AG09319 (cell line): ENCODE results near the gene NCAPD2.

Experiments used
- DNase-seq: peaks from one replicate; pipeline ENCODE4 v3.0.0-alpha.2; 2010; ENCODE audit warnings: low read depth; ENCODE audit errors: extremely low read depth
- TF ChIP-seq, protein P1 (sequence below): IDR thresholded peaks from 2 replicates; pipeline ENCODE4 v1.5.1; 2011; ENCODE audit warnings: low read depth, mild to moderate bottlenecking, inconsistent platforms, low read length, moderate library complexity

NCAPD2 gene

DNA sequence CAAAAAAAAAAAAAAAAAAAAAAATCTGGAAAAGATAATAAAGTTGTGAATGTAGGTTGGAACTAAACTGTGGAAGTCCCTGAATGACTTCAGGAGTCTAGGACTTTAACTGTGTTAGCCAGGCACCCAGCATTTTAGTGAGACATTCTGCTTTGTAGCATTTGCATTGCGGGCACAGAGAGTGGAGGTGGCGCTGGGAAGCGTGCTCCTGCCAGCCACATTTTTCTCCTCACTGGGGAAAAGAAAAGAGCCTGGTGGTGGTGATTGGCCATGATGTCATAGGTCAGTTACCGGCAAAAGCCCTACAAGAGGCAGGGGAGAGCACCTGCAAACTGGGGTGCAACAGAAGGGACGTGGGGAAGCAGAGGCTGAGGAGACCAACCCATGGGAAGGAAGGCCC, 30.7 kb downstream of the NCAPD2 start:
- no peak for DNase-seq
- TF ChIP-seq, protein P1, sequence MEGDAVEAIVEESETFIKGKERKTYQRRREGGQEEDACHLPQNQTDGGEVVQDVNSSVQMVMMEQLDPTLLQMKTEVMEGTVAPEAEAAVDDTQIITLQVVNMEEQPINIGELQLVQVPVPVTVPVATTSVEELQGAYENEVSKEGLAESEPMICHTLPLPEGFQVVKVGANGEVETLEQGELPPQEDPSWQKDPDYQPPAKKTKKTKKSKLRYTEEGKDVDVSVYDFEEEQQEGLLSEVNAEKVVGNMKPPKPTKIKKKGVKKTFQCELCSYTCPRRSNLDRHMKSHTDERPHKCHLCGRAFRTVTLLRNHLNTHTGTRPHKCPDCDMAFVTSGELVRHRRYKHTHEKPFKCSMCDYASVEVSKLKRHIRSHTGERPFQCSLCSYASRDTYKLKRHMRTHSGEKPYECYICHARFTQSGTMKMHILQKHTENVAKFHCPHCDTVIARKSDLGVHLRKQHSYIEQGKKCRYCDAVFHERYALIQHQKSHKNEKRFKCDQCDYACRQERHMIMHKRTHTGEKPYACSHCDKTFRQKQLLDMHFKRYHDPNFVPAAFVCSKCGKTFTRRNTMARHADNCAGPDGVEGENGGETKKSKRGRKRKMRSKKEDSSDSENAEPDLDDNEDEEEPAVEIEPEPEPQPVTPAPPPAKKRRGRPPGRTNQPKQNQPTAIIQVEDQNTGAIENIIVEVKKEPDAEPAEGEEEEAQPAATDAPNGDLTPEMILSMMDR = no peak

DNA sequence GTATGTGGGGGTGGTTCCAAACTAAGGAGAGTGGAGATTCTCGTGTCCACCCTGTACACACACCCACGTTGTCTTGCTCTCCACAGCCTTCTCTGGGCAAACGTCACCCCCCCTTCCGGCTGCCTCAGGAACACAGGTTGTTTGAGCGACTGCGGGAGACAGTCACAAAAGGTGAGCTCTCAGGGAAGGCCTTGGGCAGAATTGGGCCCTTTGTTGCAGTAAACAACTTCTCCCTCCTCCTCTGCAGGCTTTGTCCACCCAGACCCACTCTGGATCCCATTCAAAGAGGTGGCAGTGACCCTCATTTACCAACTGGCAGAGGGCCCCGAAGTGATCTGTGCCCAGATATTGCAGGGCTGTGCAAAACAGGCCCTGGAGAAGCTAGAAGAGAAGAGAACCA, 32.3 kb downstream of the NCAPD2 start:
- TF ChIP-seq, protein P1 = no peak
- DNase-seq = no peak

DNA sequence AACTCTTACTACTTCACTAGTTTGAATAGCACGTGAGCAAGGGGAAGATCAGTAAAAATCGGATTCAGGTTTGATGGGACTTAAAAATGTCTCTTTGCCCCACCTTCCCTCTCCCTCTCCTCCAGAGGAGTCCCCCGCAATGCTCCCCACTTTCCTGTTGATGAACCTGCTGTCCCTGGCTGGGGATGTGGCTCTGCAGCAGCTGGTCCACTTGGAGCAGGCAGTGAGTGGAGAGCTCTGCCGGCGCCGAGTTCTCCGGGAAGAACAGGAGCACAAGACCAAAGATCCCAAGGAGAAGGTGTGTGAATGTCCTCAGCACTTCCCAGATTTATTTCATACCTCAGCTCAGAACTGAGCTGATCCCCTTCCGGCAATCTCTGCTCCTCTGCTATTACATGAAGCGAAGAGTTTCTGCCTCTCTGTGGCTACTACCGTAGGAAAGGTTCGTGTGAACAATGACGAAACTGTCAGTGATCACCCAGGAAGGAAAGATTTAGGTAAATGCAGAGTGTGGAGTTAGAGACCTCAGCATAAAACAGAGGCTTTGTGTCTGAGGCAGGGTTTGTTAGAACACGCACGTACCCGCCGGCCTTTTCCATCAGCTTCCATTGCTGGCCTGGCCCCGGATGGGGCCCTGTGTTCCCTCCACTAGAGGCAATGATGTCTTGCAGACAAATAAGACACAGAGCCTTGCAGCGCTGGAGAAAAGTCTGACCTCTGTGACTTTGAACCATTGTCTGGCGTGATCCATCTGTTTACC, 33.0 kb downstream of the NCAPD2 start:
- TF ChIP-seq, protein P1 = no peak

DNA sequence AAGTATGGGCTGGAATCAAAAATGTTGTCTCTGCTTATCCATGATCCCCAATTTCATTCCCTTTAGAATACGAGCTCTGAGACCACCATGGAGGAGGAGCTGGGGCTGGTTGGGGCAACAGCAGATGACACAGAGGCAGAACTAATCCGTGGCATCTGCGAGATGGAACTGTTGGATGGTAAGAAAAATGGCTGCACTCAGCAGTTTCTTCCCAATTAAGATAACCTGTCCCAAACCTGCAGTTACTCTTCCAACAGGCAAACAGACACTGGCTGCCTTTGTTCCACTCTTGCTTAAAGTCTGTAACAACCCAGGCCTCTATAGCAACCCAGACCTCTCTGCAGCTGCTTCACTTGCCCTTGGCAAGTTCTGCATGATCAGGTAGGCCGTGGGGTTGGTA, 33.8 kb downstream of the NCAPD2 start:
- DNase-seq = no peak
- TF ChIP-seq, protein P1 = no peak

More for the DNA sequence above, 33.0 kb downstream of the NCAPD2 start:
- no peak for DNase-seq

DNA sequence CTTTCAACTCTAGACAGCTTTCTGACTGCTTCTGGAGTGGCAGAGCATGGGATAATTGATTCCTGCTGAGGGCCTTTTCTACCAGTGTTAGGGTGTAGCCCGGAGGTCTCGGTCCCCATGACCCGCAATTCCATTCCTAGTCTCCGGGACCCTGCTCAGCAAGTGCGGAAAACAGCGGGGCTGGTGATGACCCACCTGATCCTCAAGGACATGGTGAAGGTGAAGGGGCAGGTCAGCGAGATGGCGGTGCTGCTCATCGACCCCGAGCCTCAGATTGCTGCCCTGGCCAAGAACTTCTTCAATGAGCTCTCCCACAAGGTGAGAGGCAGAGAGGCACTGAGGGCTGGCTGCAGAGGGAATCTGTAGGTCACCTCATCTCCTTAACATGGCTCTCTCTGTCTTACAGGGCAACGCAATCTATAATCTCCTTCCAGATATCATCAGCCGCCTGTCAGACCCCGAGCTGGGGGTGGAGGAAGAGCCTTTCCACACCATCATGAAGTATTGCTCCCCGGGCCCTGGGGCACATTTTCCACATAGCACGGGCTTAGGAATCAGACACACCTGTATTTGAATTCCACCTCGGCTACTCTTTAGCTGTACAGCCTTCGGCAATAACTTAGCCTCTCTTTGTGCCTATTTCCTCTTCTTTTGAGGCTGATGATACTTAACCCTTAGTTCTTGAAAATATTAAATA, 34.8 kb downstream of the NCAPD2 start:
- no peak for DNase-seq
- TF ChIP-seq, protein P1 = no peak

DNA sequence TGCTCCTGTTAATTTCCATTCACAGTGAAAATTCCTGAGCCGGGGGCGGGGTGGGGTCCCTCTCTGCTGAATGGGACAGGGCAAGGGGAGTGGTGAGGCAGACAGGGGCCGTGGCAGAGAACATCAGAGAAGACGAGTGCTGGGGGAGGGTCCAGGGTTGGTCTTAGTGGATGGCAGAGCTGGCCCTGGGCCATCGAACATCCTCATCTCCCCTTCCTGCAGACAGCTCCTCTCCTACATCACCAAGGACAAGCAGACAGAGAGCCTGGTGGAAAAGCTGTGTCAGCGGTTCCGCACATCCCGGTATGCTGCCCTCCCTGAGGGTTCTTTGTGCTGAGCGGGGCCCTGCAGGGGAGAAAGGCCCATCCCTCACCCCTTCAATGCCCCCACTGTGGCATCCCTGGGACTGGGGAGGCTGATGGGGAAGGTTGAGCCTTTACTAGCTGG, 35.4 kb downstream of the NCAPD2 start:
- DNase-seq = no peak

More for the DNA sequence above, 35.4 kb downstream of the NCAPD2 start:
- TF ChIP-seq, protein P1 = no peak
